ENCODE data around the gene CD226.

- TF ChIP-seq CTCF (IDR thresholded peaks at IDR 0.05): no peak
- no peak for TF ChIP-seq EP300 (IDR thresholded peaks at IDR 0.05)
- TF ChIP-seq POLR2A (IDR thresholded peaks at IDR 0.05): no peak
These were observed 34.3 kb upstream of the CD226 start for GRCh38 chr18:69981948-69982347.
